H1 (cell line): ENCODE data around the gene PRKAR1B. TPM values are rescaled to one million over a fixed set of nuclear protein-coding genes. Genes with fewer than 3 reads are reported as not detected.

Experiments
- CTBP2 ChIP-seq: IDR thresholded peaks from 2 replicates; pipeline ENCODE4 v1.7.0; 2011; ENCODE audit warnings: borderline replicate concordance, mild to moderate bottlenecking, moderate library complexity, mixed read lengths, low read length; ENCODE audit not compliant: insufficient read depth, insufficient read length
- EP300 ChIP-seq, 2 experiments: IDR thresholded peaks; 1 replicate in 1 of 2; 2 replicates in 1 of 2; pipeline ENCODE4 v1.6.1; 2011 to 2012; ENCODE audit warnings: low read depth in 2 of 2, low read length in 2 of 2, mild to moderate bottlenecking in 2 of 2, borderline replicate concordance in 1 of 2, inconsistent platforms in 1 of 2, moderate library complexity in 1 of 2
- KDM4A ChIP-seq: IDR thresholded peaks from one replicate; pipeline ENCODE4 v1.7.1; 2012; ENCODE audit warnings: low read depth, mild to moderate bottlenecking, moderate library complexity, low read length, inconsistent platforms; ENCODE audit not compliant: severe bottlenecking
- PHF8 ChIP-seq: fragments of 200-600 bp; sonication (generic); conservative IDR thresholded peaks from 2 replicates; pipeline ENCODE4 v1.7.1; 2012; ENCODE audit warnings: low read depth, mild to moderate bottlenecking, inconsistent platforms, low read length, moderate library complexity
- SP4 ChIP-seq: IDR thresholded peaks from 2 replicates; pipeline ENCODE4 v1.6.1; 2012; ENCODE audit warnings: low read length, inconsistent platforms
- SRF ChIP-seq: IDR thresholded peaks from 2 replicates; pipeline ENCODE4 v1.6.1; 2011; ENCODE audit warnings: mild to moderate bottlenecking, low read depth, low read length, moderate library complexity
- TCF12 ChIP-seq: IDR thresholded peaks from 2 replicates; pipeline ENCODE4 v1.6.1; 2011; ENCODE audit warnings: low read depth, mild to moderate bottlenecking, low read length
- polyA plus RNA-seq, 7 experiments: library from polyadenylated mRNA; depleted of rRNA in 3 of 7; stranded (reverse) in 5 of 7; unstranded in 2 of 7; fragments of >200 nt in 5 of 7; fragments of 200-250 nt in 2 of 7; gene quantifications; 1 replicate in 5 of 7; 2 replicates in 1 of 7; 4 replicates in 1 of 7; pipeline versions ENCODE4 v1.2.1 to v1.2.3, GENCODE V29; 2011 to 2013; ENCODE audit warnings: missing spikeins in 2 of 7, mixed read lengths in 2 of 7
- total RNA-seq: library from RNA; stranded (reverse); fragmentation: NEBNext Ultra II Directional; extraction: Animal tissue kit (Norgen Biotek cat#: 25700); gene quantifications from 2 replicates; pipeline ENCODE4 v1.2.1, GENCODE V29; 2021

The PRKAR1B gene
- total and polyA plus RNA-seq, 2 of the 8 experiments (the other 6 are each of a cell fraction or from before 2014, with no cell fraction given): 12.3 to 55.7 TPM

- TF ChIP-seq SRF (no peak), EP300 (IDR thresholded peaks at IDR 0.05; ENCODE audit: borderline replicate concordance in 1 of 2, low read depth in 2 of 2, low read length in 2 of 2) (no peak), KDM4A (no peak), PHF8 (no peak), TCF12 (no peak), SP4 (no peak), CTBP2 (no peak)
These were observed 34.5 kb upstream of the PRKAR1B start (continued) for GRCh38 chr7:761631-762030.
